ENCODE data around the gene ADGRG3. TPM values are rescaled to one million over a fixed set of nuclear protein-coding genes. Genes with fewer than 3 reads are reported as not detected.

The ADGRG3 gene
- total and polyA plus RNA-seq, 2 of the 8 experiments (the other 6 are each of a cell fraction or from before 2014, with no cell fraction given), result 0.28 to 0.98 TPM

DNA sequence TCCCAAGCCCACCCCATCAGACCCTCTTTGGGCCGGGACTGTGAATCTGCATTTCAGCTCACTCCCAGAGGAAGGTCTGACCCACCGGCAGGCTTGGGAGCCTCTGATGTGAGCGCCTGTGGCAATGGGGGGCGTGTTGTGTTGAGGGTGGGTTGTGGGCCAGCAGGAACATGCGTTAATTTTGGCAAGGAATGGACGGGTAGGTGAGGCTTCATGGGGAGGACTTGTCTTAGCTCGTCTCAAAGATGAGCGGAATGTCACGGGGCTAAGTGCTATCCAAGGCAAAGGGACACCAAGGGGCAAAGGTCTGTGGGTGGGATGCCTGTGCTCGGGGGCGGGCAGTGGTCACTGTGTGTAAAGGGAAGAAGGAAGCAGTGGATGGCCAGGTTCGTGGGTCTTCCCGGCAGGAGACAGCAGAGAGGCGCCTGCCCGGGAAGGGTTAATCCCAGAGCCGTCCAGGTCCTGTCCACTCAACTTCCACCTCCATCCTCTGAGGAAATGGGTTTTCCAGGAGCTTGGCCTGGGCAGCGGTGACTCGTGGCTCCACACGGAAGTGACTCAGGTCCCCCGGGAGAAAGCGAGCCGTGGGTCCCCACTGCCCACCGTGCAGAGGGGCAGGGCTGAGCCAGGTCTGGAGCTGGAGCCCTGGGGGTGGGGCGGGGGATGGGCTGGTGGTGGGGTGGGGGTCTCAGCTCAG lies 22.3 kb upstream of the ADGRG3 start:
- Histone ChIP-seq H3K27me3 (replicated peaks in 1 of 4; ENCODE audit: control insufficient read depth in 3 of 4, extremely low read depth in 1 of 4, insufficient read depth in 3 of 4, low read length in 3 of 4) (0 out of 7 replicates have a peak, but pooled peaks cover 0 to 3% (median 0%) of the 10 kb centered on the region in 4 experiments), H3K79me1 (ENCODE audit: low read depth, low read length) (no peaks in the 10 kb centered on the region; the same call in 1 of the 2 replicates), H3K4me3 (ENCODE audit: extremely low read depth in 1 of 4, insufficient read depth in 2 of 4, low read depth in 3 of 4, low read length in 4 of 4) (no peak overlapping the region), H3K18ac (ENCODE audit: extremely low read depth, low read length) (no peak overlapping the region), H3K9me3 (ENCODE audit: insufficient read depth in 2 of 2, low read depth in 1 of 2, low read length in 1 of 2) (no peaks in the 10 kb centered on the region; a peak in 2 of 4 replicates), H2BK20ac (ENCODE audit: low read length) (no peak overlapping the region), H3K4ac (replicated peaks; ENCODE audit: insufficient read length, low read depth, low read length) (no peak overlapping the region), H3K14ac (ENCODE audit: insufficient read length) (no peak overlapping the region), H2BK12ac (ENCODE audit: low read depth, low read length) (no peak overlapping the region), H4K8ac (ENCODE audit: extremely low read depth, insufficient read depth, low read length) (no peak overlapping the region; the same call in 1 of the 2 replicates), H3K79me2 (ENCODE audit: control insufficient read depth in 1 of 2, insufficient read depth in 2 of 2, low read length in 2 of 2) (no peaks in the 10 kb centered on the region), H3K36me3 (ENCODE audit: control insufficient read depth in 2 of 4, insufficient read depth in 4 of 4, low read length in 3 of 4) (no peaks in the 10 kb centered on the region; a peak in 1 of 8 replicates), H3K23me2 (ENCODE audit: low read depth, low read length) (no peaks in the 10 kb centered on the region; the same call in 1 of the 2 replicates), H3K23ac (ENCODE audit: insufficient read length) (no peak overlapping the region), H4K91ac (replicated peaks; ENCODE audit: insufficient read length, low read length) (no peak overlapping the region), H2BK15ac (ENCODE audit: low read length) (0 out of 2 replicates have a peak overlapping the region, but pooled peaks have one; percentile 53), H2AFZ (ENCODE audit: low read length) (no peak overlapping the region), H2BK120ac (replicated peaks; ENCODE audit: low read depth, low read length) (no peak overlapping the region), H3K56ac (replicated peaks; ENCODE audit: insufficient read length, low read depth, low read length) (no peak overlapping the region), H3K4me2 (ENCODE audit: insufficient read depth in 1 of 2, low read depth in 2 of 2, low read length in 2 of 2) (no peak overlapping the region), H3K27ac (ENCODE audit: low read depth, low read length) (no peak overlapping the region), H2AK5ac (ENCODE audit: low read depth, low read length) (no peak overlapping the region), H2BK5ac (ENCODE audit: low read depth, low read length) (no peak overlapping the region), H4K20me1 (replicated peaks in 1 of 2; ENCODE audit: control insufficient read depth in 1 of 2, insufficient read depth in 2 of 2, low read length in 2 of 2) (peaks cover 0 to 9% of the 10 kb centered on the region in 2 experiments), H3K9ac (replicated peaks in 1 of 4; ENCODE audit: extremely low read depth in 1 of 4, low read depth in 3 of 4, low read length in 3 of 4) (no peak overlapping the region), H3K4me1 (replicated peaks in 1 of 4; ENCODE audit: control insufficient read depth in 3 of 4, insufficient read depth in 4 of 4, low read length in 3 of 4) (no peaks in the 10 kb centered on the region; a peak in 3 of 7 replicates), H4K5ac (ENCODE audit: insufficient read length, low read depth, low read length) (no peak overlapping the region)
- FAIRE-seq (no peak), DNase-seq (ENCODE audit: low read depth in 1 of 2, low spot score in 2 of 2) (no peak)
- 84% methylated on average over 14 of the region's 24 CpGs; no CpG with 5 or more reads in 1 of the 2 experiments for WGBS, 2 experiments (ENCODE audit: extremely low coverage in 1 of 2, insufficient coverage in 1 of 2, insufficient read length in 1 of 2, insufficient replicate concordance in 2 of 2, low coverage in 1 of 2, low lambda C conversion rate in 2 of 2, missing lambda C conversion rate in 1 of 2)
- ChIA-PET CTCF (ENCODE audit: partially characterized antibody) (interaction anchor here (0.9 to 6.6 kb wide), 20 partner anchors 10 to 285 kb away, joined by 3 to 122 read pairs (median 6); partner anchors contain the start of genes ADGRG1 and ADGRG3), POLR2A (ENCODE audit: partially characterized antibody) (interaction anchor here (1.0 to 1.9 kb wide), 2 partner anchors 16 to 18 kb away, joined by 3 to 6 read pairs; partner anchors contain the start of gene ADGRG1)
- TF ChIP-seq SUZ12 (IDR thresholded peaks at IDR 0.05; ENCODE audit: low read length) (no peak), RBBP5 (IDR thresholded peaks at IDR 0.05; ENCODE audit: borderline replicate concordance, low read depth, low read length) (no peak), RAD21 (IDR thresholded peaks at IDR 0.05 in 1 of 2, conservative IDR thresholded peaks at IDR 0.05 in 1 of 2; ENCODE audit: low read depth in 2 of 2, low read length in 2 of 2) (no peak), KDM4A (IDR thresholded peaks at IDR 0.05; ENCODE audit: low read depth, low read length, severe bottlenecking) (no peak), KDM1A (IDR thresholded peaks at IDR 0.05; ENCODE audit: borderline replicate concordance, low read length) (no peak), SIN3A (conservative IDR thresholded peaks at IDR 0.05 in 1 of 2, IDR thresholded peaks at IDR 0.05 in 1 of 2; ENCODE audit: low read depth in 1 of 2, low read length in 2 of 2) (no peak), MAFK (IDR thresholded peaks at IDR 0.05; ENCODE audit: low read depth, low read length) (no peak)
- TF ChIP-seq, protein P1, sequence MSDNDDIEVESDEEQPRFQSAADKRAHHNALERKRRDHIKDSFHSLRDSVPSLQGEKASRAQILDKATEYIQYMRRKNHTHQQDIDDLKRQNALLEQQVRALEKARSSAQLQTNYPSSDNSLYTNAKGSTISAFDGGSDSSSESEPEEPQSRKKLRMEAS (IDR thresholded peaks at IDR 0.05), result no peak
- TF ChIP-seq, protein P2, sequence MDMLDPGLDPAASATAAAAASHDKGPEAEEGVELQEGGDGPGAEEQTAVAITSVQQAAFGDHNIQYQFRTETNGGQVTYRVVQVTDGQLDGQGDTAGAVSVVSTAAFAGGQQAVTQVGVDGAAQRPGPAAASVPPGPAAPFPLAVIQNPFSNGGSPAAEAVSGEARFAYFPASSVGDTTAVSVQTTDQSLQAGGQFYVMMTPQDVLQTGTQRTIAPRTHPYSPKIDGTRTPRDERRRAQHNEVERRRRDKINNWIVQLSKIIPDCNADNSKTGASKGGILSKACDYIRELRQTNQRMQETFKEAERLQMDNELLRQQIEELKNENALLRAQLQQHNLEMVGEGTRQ (IDR thresholded peaks at IDR 0.05; ENCODE audit: low read length), result no peak
